NT2/D1 (cell line): ENCODE results near the gene ABR.

Experiments used
- SUZ12 ChIP-seq: IDR thresholded peaks from 2 replicates; pipeline ENCODE4 v1.6.1; 2011; ENCODE audit not compliant: insufficient read length, insufficient read depth; ENCODE audit errors: extremely low read depth
- YY1 ChIP-seq: IDR thresholded peaks from 2 replicates; pipeline ENCODE4 v1.6.1; 2011; ENCODE audit not compliant: insufficient read length, insufficient read depth

DNA sequence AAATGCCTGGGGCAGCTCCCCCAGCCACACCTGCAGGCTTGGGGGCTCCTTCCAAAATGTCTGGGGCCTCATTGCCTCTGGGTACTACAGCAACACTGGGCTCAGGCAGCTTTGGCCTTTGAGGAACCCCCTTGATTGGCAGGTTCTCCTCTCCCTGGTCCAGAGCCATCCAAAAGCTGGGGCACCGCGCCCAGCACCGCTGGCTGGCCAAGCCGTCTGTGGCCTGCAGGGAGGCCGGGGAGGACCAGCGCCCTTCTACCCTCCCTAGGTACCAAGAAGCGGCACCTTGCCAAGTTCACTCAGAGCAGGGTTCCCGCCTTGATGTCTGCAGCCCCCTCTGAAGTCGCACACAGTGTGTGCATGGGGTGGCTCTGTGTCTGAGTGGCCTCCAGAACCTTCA is 152.7 kb downstream of the ABR start:
- no peak for TF ChIP-seq YY1
- TF ChIP-seq SUZ12 = no peak
